ENCODE data around the gene IL1R1. TPM values are rescaled to one million over a fixed set of nuclear protein-coding genes. Genes with fewer than 3 reads are reported as not detected.
"Not testable (repeated sequence)": the region's sequence is repeated elsewhere in the genome, so short reads cannot be mapped to it uniquely, and the experiment has no call there.

Gene IL1R1
- polyA plus RNA-seq (ENCODE audit: insufficient read length in 4 of 4), result 10 to 100 TPM; 21.2 to 48.5 (median 35.5) TPM

GRCh38 chr2:102141970-102142828 is at the start of gene IL1R1:
Gene IL1R1, plus strand, starts transcription at chr2:102142746. Its CDS starts 14,979 bp downstream, at chr2:102157725.
- peak in 3 of 4 donors; percentile 25 to 65 (median 65) for DNase-seq (ENCODE audit: low read depth in 4 of 4, low spot score in 3 of 4)

GRCh38 chr2:102093662-102094061 is 48.9 kb upstream of the IL1R1 start:
- DNase-seq (ENCODE audit: low read depth in 4 of 4, low spot score in 3 of 4), result no peak

- DNase-seq (ENCODE audit: low read depth in 4 of 4, low spot score in 3 of 4), result no peak
Measured at GRCh38 chr2:102094917-102095316, 47.6 kb upstream of the IL1R1 start.

GRCh38 chr2:102096103-102096502 is 46.4 kb upstream of the IL1R1 start:
- no peak for DNase-seq (ENCODE audit: low read depth in 4 of 4, low spot score in 3 of 4)

- DNase-seq (ENCODE audit: low read depth in 4 of 4, low spot score in 3 of 4), result no peak
Measured at GRCh38 chr2:102098756-102099155, 43.8 kb upstream of the IL1R1 start.

- no peak for DNase-seq (ENCODE audit: low read depth in 4 of 4, low spot score in 3 of 4)
Measured at GRCh38 chr2:102099536-102100298, 42.8 kb upstream of the IL1R1 start.

- DNase-seq (ENCODE audit: low read depth in 4 of 4, low spot score in 3 of 4), result no peak
Measured at GRCh38 chr2:102100371-102101096, 42.0 kb upstream of the IL1R1 start.

GRCh38 chr2:102101097-102101848 is 41.3 kb upstream of the IL1R1 start:
- DNase-seq (ENCODE audit: low read depth in 4 of 4, low spot score in 3 of 4), result no peak

- no peak for DNase-seq (ENCODE audit: low read depth in 4 of 4, low spot score in 3 of 4)
Measured at GRCh38 chr2:102101849-102102635, 40.5 kb upstream of the IL1R1 start.

GRCh38 chr2:102102636-102102948 is 40.0 kb upstream of the IL1R1 start:
- DNase-seq (ENCODE audit: low read depth in 4 of 4, low spot score in 3 of 4), result not testable (repeated sequence)

GRCh38 chr2:102103284-102103683 is 39.3 kb upstream of the IL1R1 start:
- DNase-seq (ENCODE audit: low read depth in 4 of 4, low spot score in 3 of 4), result no peak

GRCh38 chr2:102103992-102104871 is 38.3 kb upstream of the IL1R1 start:
- no peak for DNase-seq (ENCODE audit: low read depth in 4 of 4, low spot score in 3 of 4)

- no peak for DNase-seq (ENCODE audit: low read depth in 4 of 4, low spot score in 3 of 4)
Measured at GRCh38 chr2:102106133-102106556, 36.4 kb upstream of the IL1R1 start.

GRCh38 chr2:102106813-102107740 is 35.5 kb upstream of the IL1R1 start:
- not testable (repeated sequence) for DNase-seq (ENCODE audit: low read depth in 4 of 4, low spot score in 3 of 4)

- DNase-seq (ENCODE audit: low read depth in 4 of 4, low spot score in 3 of 4), result no peak
Measured at GRCh38 chr2:102107741-102108070, 34.8 kb upstream of the IL1R1 start.

- DNase-seq (ENCODE audit: low read depth in 4 of 4, low spot score in 3 of 4), result no peak
Measured at GRCh38 chr2:102109016-102109415, 33.5 kb upstream of the IL1R1 start.

GRCh38 chr2:102110171-102110570 is 32.4 kb upstream of the IL1R1 start:
- DNase-seq (ENCODE audit: low read depth in 4 of 4, low spot score in 3 of 4), result no peak
